ENCODE results near the gene MFSD2A. TPM values are rescaled to one million over a fixed set of nuclear protein-coding genes. Genes with fewer than 3 reads are reported as not detected.

The MFSD2A gene
- total RNA-seq, 4 donors from 2014 or later: 0.95 to 75.9 (median 41.1) TPM

DNA sequence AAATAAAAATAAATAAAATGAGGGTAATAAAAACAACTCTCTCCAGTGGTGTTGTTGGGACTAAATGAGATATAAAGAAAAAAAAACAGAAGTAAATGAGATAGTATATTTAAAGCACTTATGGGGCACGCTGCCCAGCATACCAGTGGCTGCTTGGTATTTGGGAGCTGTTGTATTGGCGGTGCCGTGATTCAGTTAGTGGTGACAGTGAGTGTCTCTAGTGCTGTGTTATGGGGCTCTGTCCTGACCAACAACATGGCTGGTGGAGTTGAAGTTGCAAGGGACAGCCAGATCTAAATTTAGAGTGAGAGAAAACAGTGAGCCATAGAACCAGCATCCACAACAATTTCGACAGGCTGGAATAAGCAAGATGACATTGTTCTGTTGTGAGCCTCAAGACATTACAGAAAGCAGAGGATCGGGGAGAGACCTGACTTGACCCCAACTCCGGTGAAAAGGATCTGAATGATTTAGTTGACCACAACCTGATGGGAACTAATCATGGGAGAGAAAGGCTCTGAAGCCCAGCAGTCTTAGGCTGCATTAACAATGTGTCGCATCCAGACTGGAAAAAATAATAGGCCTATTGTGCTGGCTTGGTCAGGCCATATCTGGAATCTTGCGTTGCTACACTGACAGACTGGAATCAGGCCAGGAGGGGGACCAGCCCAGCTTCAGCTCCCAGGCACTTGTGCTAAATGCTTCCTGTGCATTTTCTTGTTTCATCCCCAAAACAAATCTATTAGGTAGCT lies 2.4 kb upstream of the MFSD2A start:
- ATAC-seq (ENCODE audit: low FRiP score): no peak
- no peak for DNase-seq (ENCODE audit: low spot score)
- TF ChIP-seq, protein P1, sequence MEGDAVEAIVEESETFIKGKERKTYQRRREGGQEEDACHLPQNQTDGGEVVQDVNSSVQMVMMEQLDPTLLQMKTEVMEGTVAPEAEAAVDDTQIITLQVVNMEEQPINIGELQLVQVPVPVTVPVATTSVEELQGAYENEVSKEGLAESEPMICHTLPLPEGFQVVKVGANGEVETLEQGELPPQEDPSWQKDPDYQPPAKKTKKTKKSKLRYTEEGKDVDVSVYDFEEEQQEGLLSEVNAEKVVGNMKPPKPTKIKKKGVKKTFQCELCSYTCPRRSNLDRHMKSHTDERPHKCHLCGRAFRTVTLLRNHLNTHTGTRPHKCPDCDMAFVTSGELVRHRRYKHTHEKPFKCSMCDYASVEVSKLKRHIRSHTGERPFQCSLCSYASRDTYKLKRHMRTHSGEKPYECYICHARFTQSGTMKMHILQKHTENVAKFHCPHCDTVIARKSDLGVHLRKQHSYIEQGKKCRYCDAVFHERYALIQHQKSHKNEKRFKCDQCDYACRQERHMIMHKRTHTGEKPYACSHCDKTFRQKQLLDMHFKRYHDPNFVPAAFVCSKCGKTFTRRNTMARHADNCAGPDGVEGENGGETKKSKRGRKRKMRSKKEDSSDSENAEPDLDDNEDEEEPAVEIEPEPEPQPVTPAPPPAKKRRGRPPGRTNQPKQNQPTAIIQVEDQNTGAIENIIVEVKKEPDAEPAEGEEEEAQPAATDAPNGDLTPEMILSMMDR (IDR thresholded peaks at IDR 0.05): no peak

DNA sequence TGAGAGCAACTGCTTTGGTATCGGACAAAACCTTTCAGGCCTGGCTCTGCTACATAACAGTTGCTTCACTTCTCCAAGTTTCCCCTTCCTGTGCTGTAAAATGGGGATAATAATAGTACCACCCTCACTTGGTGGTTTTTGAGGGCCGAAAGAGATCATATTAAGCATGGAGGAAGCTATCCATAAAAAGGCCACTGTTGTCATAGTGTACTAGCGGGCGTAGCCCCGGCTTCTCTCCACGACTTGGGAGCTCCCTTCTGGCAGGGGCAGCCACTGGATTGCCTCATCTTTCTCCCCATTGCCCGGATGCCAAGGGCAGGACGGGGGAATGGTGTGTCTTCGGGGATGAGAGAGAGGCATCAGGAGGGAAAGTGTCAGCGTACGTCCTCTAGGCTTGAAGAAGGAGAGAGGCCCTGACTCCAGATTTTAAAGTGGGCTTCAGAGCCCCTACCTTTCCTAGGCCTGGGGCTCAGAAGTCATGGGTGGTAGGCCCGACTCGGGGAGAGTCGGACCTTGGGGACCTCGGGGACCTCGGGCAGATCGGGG lies 548 bp upstream of the MFSD2A start:
- TF ChIP-seq, protein P1 (IDR thresholded peaks at IDR 0.05): no peak
- DNase-seq (ENCODE audit: low spot score) (no peak), ATAC-seq (ENCODE audit: low FRiP score) (no peak)

DNA sequence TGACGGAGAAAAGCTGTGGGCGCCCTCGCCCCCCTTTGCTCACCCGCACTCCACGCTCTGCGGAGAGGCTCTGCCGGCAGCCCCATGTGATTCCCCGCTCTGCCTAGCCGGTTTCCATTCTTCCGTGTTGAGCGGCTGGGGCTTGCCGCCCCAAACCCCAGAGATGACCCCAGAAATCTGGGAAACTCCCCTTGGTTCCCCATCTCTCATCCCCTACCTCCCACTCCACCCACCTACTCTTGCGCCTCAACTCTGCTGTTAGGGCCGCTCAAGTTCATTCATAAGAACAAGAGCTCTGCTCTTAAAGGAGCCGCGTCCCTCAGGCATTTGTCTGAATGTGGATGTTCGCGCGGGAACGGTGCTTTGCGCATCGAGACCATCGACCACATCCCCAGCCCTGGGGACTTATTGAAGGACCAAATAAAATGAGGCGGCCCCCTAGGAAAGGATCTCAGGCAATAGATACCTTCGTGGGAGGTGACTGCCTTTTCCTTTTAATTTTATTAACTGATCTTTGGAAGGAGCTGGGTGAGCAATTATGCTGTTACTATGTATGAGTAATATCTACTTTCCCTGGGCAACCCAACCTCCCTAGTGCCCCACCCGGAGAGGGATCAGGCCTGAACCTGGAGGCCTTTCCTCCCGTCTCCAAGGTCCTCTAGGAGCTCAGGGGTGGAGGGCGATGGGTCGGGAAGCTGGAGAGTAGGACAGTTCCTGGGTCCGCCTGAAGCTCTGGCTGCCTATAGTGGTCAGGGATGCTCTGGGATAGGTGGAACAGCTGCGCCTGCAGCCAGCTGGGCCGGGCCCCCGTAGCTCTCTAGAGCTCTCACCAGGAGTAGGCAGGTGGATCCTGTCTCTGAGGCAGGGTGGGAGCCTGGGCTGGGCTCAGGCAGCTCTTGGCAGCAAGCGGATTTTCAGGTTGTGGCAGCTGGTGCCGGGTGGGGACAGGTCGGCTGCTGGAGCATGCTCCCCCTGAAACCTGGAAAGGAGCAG lies 898 bp downstream of the MFSD2A start:
- DNase-seq (ENCODE audit: low spot score) (no peak), ATAC-seq (ENCODE audit: low FRiP score) (peak; percentile 57)
- TF ChIP-seq, protein P1 (IDR thresholded peaks at IDR 0.05): no peak

DNA sequence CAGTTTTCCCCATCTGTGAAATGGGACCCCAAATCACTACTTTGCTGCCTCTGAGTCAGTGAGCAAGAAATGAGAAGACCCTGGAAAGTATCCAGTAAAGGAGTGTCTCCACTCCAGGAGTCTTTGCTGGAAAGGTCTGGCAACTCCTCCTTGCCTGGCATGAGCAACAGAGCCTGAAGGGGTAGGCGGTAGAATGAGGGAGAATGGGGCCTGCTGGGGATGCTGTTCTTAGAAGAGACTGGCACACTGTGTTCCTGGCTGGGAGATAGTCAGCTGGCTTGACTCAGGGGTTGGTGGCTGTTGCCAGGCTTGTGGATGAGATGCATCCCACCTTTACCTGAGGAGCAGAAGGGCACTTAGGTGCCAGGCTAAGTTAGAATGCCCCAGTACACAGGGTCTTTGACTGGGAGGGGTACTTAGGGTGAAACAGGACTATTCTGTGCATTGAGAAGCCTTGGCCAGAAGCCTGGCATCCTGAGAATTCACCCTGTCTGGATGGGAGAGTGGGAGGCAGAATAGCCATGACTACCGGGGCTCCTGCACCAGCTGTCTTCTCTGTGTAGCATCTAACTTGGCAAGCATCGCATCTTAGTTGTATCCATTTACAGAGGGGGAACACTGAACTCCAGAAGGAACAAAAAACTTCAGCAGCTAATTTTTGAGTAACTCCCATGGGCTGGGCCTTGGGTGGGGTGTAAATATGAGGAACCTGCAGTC lies 2.5 kb downstream of the MFSD2A start:
- TF ChIP-seq, protein P1 (IDR thresholded peaks at IDR 0.05): no peak
- peak; percentile 62 for ATAC-seq (ENCODE audit: low FRiP score)
- no peak for DNase-seq (ENCODE audit: low spot score)

DNA sequence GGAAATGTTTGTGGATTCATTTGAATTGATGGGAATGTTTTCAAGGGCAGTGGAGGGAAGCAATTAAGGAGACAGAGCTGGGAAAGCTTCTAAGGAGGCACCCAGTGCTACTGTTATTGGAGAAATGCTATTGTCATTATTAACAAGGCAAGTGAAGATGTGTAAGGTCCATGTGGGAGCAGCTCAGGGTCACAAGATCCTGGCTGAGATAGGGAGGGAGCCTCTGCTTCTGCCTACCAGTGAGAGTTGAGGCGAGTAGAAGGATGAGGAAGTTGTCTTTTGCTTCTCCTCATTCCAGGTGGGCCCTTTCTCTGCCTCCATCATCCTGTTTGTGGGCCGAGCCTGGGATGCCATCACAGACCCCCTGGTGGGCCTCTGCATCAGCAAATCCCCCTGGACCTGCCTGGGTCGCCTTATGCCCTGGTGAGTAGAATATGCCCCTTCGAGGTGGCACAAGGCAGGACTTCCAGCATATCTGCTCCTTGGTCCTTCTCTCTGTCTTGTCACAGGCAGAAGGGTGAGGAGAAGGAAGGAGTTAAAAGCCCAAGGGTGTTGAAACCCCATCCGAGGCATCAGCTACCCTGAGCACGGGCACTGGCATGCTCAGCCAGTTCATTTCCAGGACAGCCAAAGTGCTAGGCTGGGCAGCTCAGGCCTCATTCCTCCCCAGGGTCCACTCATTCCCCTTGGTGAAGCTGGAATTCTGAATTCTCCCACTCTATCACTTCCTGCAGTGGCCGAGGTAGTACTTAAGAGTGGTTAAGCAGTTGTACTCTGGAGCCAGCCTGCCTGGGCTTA lies 3.7 kb downstream of the MFSD2A start:
- ATAC-seq (ENCODE audit: low FRiP score): no peak
- TF ChIP-seq, protein P1 (IDR thresholded peaks at IDR 0.05): no peak
- DNase-seq (ENCODE audit: low spot score): no peak
